SU-DHL-6 (cell line): ENCODE data around the gene OPHN1.
"Not testable (repeated sequence)": the region's sequence is repeated elsewhere in the genome, so short reads cannot be mapped to it uniquely, and the experiment has no call there.

ENCODE experiments used
- H2AFZ ChIP-seq: fragments of 200-600 bp; sonication (generic); 2 replicates; pipeline ENCODE4 v1.6.1; 2014; ENCODE audit warnings: low read depth, mild to moderate bottlenecking, moderate library complexity, mixed read lengths, antibody characterized with exemption, low read length; ENCODE audit not compliant: severe bottlenecking
- H3F3A ChIP-seq: fragments of 200-600 bp; shearing (Covaris generic); 2 replicates; pipeline ENCODE4 v1.6.0; 2016; ENCODE audit warnings: antibody characterized with exemption, mild to moderate bottlenecking; ENCODE audit not compliant: insufficient read depth
- H3K27ac ChIP-seq: fragments of 200-600 bp; sonication (generic); 2 replicates; pipeline ENCODE4 v1.5.1; 2016; ENCODE audit warnings: low read depth, mild to moderate bottlenecking, low read length, moderate library complexity, mixed read lengths
- H3K27me3 ChIP-seq: fragments of 200-600 bp; sonication (generic), shearing (Covaris generic); 2 replicates; pipeline ENCODE4 v1.6.0; 2014; ENCODE audit warnings: mild to moderate bottlenecking, low read length
- H3K36me3 ChIP-seq: fragments of 200-600 bp; sonication (generic); 2 replicates; pipeline ENCODE4 v1.6.1; 2014; ENCODE audit warnings: mild to moderate bottlenecking, low read length, mixed read lengths
- H3K4me2 ChIP-seq: fragments of 300-600, 200-600 bp; shearing (Covaris generic), sonication (generic); 2 replicates; pipeline ENCODE4 v1.6.0; 2014; ENCODE audit warnings: low read length, low read depth, mild to moderate bottlenecking; ENCODE audit not compliant: poor library complexity, severe bottlenecking
- H3K4me3 ChIP-seq: fragments of 200-600 bp; sonication (generic); 2 replicates; pipeline ENCODE4 v1.5.1; 2014; ENCODE audit warnings: antibody characterized with exemption, low read length, mild to moderate bottlenecking, mixed read lengths; ENCODE audit not compliant: insufficient read depth, poor library complexity, severe bottlenecking
- H3K79me2 ChIP-seq: fragments of 200-600 bp; sonication (generic); 2 replicates; pipeline ENCODE4 v1.6.1; 2014; ENCODE audit warnings: mild to moderate bottlenecking, low read length, moderate library complexity; ENCODE audit not compliant: insufficient read depth
- H3K9ac ChIP-seq: fragments of 200-600 bp; sonication (generic); 2 replicates; pipeline ENCODE4 v1.7.0; 2014; ENCODE audit warnings: mild to moderate bottlenecking, low read length
- H3K9me2 ChIP-seq: fragments of 200-600 bp; sonication (generic); replicated peaks from 2 replicates; pipeline ENCODE4 v1.6.1; 2014; ENCODE audit warnings: low read length; ENCODE audit not compliant: insufficient read depth
- H3K9me3 ChIP-seq: fragments of 200-600 bp; sonication (generic); 2 replicates; pipeline ENCODE4 v1.6.1; 2014; ENCODE audit warnings: low read length, mixed read lengths; ENCODE audit not compliant: insufficient read depth
- H4K20me1 ChIP-seq: fragments of 200-600 bp; sonication (generic); 2 replicates; pipeline ENCODE4 v1.6.1; 2014; ENCODE audit warnings: low read depth, mild to moderate bottlenecking, antibody characterized with exemption, low read length, moderate library complexity, mixed read lengths
- EZH2phosphoT487 ChIP-seq: fragments of 200-600 bp; sonication (generic), shearing (Covaris generic); conservative IDR thresholded peaks from 2 replicates; pipeline ENCODE4 v1.6.1; 2018; ENCODE audit warnings: mild to moderate bottlenecking, antibody characterized with exemption, low read length, moderate library complexity, mixed read lengths
- TF ChIP-seq, protein P1 (sequence below): fragments of 200-600 bp; sonication (generic); IDR thresholded peaks from one replicate; pipeline ENCODE4 v1.5.1; 2017; ENCODE audit warnings: antibody characterized with exemption, mild to moderate bottlenecking, low read length, moderate library complexity; ENCODE audit not compliant: insufficient read depth, poor library complexity, severe bottlenecking

Gene OPHN1

DNA sequence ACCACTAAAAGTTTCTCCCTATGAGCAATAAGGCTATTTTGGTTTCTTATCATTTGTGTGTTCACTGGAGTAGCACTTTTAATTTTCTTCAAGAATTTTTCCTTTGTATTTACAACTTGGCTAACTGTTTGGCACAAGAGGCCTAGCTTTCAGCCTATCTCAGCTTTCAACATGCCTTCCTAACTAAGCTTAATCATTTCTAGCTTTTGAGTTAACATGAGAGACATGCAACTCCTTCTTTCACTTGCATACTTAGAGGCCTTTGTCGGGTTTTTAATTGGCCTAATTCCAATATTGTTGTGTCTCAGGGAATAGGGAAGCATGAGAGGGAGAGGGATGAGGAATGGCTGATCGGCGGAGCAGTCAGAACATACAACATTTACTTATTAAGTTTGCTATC, 349.8 kb downstream of the OPHN1 start:
- Histone ChIP-seq H3K27ac (no peak overlapping the region), H3K9me3 (no peaks in the 10 kb centered on the region), H3K27me3 (no peaks in the 10 kb centered on the region), H3K4me3 (no peak overlapping the region), H3K36me3 (no peaks in the 10 kb centered on the region), H3K9me2 (no peaks in the 10 kb centered on the region), H2AFZ (no peak overlapping the region), H3F3A (no peaks in the 10 kb centered on the region), H3K79me2 (no peaks in the 10 kb centered on the region), H4K20me1 (no peaks in the 10 kb centered on the region), H3K4me2 (no peak overlapping the region), H3K9ac (no peak overlapping the region)
- no peak for TF ChIP-seq EZH2phosphoT487
- TF ChIP-seq, protein P1, sequence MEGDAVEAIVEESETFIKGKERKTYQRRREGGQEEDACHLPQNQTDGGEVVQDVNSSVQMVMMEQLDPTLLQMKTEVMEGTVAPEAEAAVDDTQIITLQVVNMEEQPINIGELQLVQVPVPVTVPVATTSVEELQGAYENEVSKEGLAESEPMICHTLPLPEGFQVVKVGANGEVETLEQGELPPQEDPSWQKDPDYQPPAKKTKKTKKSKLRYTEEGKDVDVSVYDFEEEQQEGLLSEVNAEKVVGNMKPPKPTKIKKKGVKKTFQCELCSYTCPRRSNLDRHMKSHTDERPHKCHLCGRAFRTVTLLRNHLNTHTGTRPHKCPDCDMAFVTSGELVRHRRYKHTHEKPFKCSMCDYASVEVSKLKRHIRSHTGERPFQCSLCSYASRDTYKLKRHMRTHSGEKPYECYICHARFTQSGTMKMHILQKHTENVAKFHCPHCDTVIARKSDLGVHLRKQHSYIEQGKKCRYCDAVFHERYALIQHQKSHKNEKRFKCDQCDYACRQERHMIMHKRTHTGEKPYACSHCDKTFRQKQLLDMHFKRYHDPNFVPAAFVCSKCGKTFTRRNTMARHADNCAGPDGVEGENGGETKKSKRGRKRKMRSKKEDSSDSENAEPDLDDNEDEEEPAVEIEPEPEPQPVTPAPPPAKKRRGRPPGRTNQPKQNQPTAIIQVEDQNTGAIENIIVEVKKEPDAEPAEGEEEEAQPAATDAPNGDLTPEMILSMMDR, result no peak

DNA sequence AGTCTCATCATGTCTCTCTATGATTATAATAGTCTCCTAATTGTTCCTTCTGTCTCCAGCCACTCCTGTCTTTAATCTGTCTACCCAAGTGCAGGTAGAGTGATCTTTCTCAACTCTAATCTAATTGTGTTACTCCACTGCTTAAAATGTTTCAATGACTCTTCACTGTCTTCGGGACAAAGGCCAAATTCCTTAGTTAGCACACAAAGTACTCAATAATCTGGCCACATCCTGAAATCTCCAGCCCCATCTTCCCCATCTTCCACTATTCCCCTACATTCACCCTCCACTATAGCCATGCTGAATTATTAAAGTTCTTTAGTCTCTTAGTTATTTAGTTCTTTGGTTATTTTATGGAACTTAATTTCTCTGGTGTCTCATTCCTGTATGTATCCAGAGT, 353.3 kb downstream of the OPHN1 start:
- Histone ChIP-seq H3K36me3 (no peaks in the 10 kb centered on the region), H3K27me3 (no peaks in the 10 kb centered on the region), H3K9ac (no peak overlapping the region)

DNA sequence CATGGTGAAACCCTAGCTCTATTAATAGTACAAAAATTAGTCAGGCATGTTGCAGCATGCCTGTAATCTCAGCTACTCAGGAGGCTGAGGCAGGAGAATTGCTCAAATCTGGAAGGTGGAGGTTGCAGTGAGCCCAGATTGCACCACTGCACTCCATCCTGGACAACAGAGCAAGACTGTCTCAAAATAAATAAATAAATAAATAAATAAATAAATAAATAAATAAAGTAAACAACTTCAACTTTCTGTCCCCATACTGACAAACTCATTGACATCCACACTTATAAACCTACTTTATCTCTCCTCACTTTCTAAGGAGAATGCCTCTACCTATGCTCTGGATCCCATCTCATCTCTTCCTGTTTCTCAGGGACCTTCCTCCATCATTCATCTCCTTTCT, 354.5 kb downstream of the OPHN1 start:
- not testable (repeated sequence) for H3K9ac ChIP-seq

More for the DNA sequence above, 353.3 kb downstream of the OPHN1 start:
- Histone ChIP-seq H3K27ac (no peak overlapping the region), H3K4me2 (no peak overlapping the region), H4K20me1 (no peaks in the 10 kb centered on the region), H3F3A (no peaks in the 10 kb centered on the region), H3K4me3 (no peak overlapping the region), H3K9me3 (no peaks in the 10 kb centered on the region), H3K79me2 (no peaks in the 10 kb centered on the region), H2AFZ (no peak overlapping the region), H3K9me2 (no peaks in the 10 kb centered on the region)
- TF ChIP-seq, protein P1, result no peak
- TF ChIP-seq EZH2phosphoT487, result no peak

DNA sequence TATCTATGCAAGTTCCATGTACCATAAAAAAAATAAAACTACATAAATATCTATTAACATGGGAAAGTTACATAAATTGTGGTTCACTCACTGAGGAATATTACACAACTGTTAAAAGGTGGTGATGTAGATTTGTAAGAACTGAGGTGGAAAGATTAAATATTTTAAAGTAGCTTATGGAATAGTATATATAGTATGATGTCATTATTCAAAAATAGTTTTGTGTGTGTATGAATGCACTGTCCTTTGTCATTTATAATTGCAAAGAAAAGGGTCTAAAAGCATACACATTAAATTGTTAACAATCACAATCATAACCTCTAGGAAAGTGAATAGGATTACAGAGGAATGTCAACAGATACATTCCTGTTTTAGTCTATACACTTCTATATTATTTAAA, 355.9 kb downstream of the OPHN1 start:
- no peak overlapping the region for H3K9ac ChIP-seq
- no peaks in the 10 kb centered on the region for H3K9me3 ChIP-seq
- no peaks in the 10 kb centered on the region for H4K20me1 ChIP-seq
- no peaks in the 10 kb centered on the region for H3K79me2 ChIP-seq
- TF ChIP-seq, protein P1, result no peak
- TF ChIP-seq EZH2phosphoT487, result no peak
- no peak overlapping the region for H3K4me3 ChIP-seq
- H3K36me3 ChIP-seq, result no peaks in the 10 kb centered on the region
- H3F3A ChIP-seq, result no peaks in the 10 kb centered on the region
- no peak overlapping the region for H2AFZ ChIP-seq
- H3K9me2 ChIP-seq, result no peaks in the 10 kb centered on the region
- H3K27me3 ChIP-seq, result no peaks in the 10 kb centered on the region
- no peak overlapping the region for H3K27ac ChIP-seq
- no peak overlapping the region for H3K4me2 ChIP-seq

More for the DNA sequence above, 354.5 kb downstream of the OPHN1 start:
- not testable (repeated sequence) for H3F3A ChIP-seq, H3K9me3 ChIP-seq, H3K36me3 ChIP-seq, H3K79me2 ChIP-seq, H2AFZ ChIP-seq, H3K27ac ChIP-seq, H4K20me1 ChIP-seq, H3K9me2 ChIP-seq, H3K4me3 ChIP-seq, H3K27me3 ChIP-seq, H3K4me2 ChIP-seq
